HCT116 (cell line): ENCODE results near the gene CAPN13. TPM values are rescaled to one million over a fixed set of nuclear protein-coding genes. Genes with fewer than 3 reads are reported as not detected.

Experiments used
- ATAC-seq: fragments of 200-7000 bp; cut with Tn5 transposase; 2 replicates; pipeline ENCODE4 v1.9.1; 2020; ENCODE audit warnings: mild to moderate bottlenecking, moderate library complexity
- BruUV-seq: library from RNA; stranded (reverse); fragments of 400-500 nt; replicated peaks from 2 replicates; lab custom pipeline; 2021; lab: Mats Ljungman, UMichigan
- CTCF ChIA-PET: fragments of 300-600 bp; sonication (Branson Sonifier 250); formaldehyde crosslinking; loops from one replicate; lab custom pipeline; 2021; ENCODE audit warnings: antibody characterized with exemption; lab: Charles Lee
- POLR2A ChIA-PET: fragments of 300-600, 350-600 bp; sonication (Branson Sonifier 250); formaldehyde crosslinking; loops from one replicate; lab custom pipeline; 2021; ENCODE audit warnings: antibody characterized with exemption; lab: Charles Lee
- RAD21 ChIA-PET, 2 experiments: fragments of 300-600 bp; sonication (Branson Sonifier 250); formaldehyde crosslinking; loops; one replicate each; lab custom pipeline; 2023; ENCODE audit warnings: low total read pairs in 2 of 2; ENCODE audit not compliant: uncharacterized antibody in 2 of 2, unreplicated experiment in 2 of 2, low non-redundant PET in 1 of 2; lab: Charles Lee
- DNase-seq: peaks from one replicate; pipeline ENCODE4 v3.0.0-alpha.2; 2010; ENCODE audit warnings: low read depth, low spot score
- H2AFZ ChIP-seq: fragments of 200-600 bp; shearing (Covaris generic), sonication (generic); 2 replicates; pipeline ENCODE4 v1.6.1; 2017; ENCODE audit warnings: low read depth, mixed run types, mixed read lengths, antibody characterized with exemption, low read length; ENCODE audit not compliant: poor library complexity, severe bottlenecking
- H3K27ac ChIP-seq: 2 replicates; pipeline ENCODE4 v1.5.1; 2012; ENCODE audit warnings: low read depth, low read length
- H3K27me3 ChIP-seq: fragments of 200-600 bp; sonication (generic); 2 replicates; pipeline ENCODE4 v1.6.1; 2016; ENCODE audit warnings: mixed run types, low read length, mixed read lengths; ENCODE audit not compliant: insufficient read depth
- H3K36me3 ChIP-seq, 2 experiments: fragments of 200-500 bp in 1 of 2; fragments of 200-600 bp in 1 of 2; sonication (Bioruptor generic) in 1 of 2; sonication (generic) in 1 of 2; 2 replicates each; pipeline versions ENCODE4 v1.5.1 to v1.6.1; 2014 to 2016; ENCODE audit warnings: low read length in 2 of 2, inconsistent platforms in 1 of 2, mixed read lengths in 1 of 2, mixed run types in 1 of 2; ENCODE audit not compliant: insufficient read depth in 2 of 2, control insufficient read depth in 1 of 2
- H3K4me1 ChIP-seq, 2 experiments: fragments of 200-600 bp in 1 of 2; sonication (generic) in 1 of 2; 2 replicates each; pipeline versions ENCODE4 v1.5.1 to v1.6.1; 2012 to 2017; ENCODE audit warnings: low read length in 2 of 2, inconsistent platforms in 1 of 2, mild to moderate bottlenecking in 1 of 2, mixed read lengths in 1 of 2, mixed run types in 1 of 2, moderate library complexity in 1 of 2; ENCODE audit not compliant: insufficient read depth in 2 of 2, control insufficient read depth in 1 of 2
- H3K4me2 ChIP-seq: fragments of 200-600 bp; sonication (generic); 2 replicates; pipeline ENCODE4 v1.6.1; 2017; ENCODE audit warnings: mixed run types, low read length, mixed read lengths
- H3K4me3 ChIP-seq, 2 experiments: fragments of 200-600 bp in 1 of 2; sonication (generic) in 1 of 2; replicated peaks in 1 of 2; 2 replicates each; pipeline ENCODE4 v1.5.1; 2011 to 2016; ENCODE audit warnings: low read length in 2 of 2, control low read depth in 1 of 2, low read depth in 1 of 2, mild to moderate bottlenecking in 1 of 2, mixed read lengths in 1 of 2, mixed run types in 1 of 2
- H3K79me2 ChIP-seq: fragments of 200-600 bp; sonication (generic); 2 replicates; pipeline ENCODE4 v1.6.1; 2017; ENCODE audit warnings: mild to moderate bottlenecking, mixed run types, low read length, moderate library complexity, mixed read lengths; ENCODE audit not compliant: insufficient read depth
- H3K9ac ChIP-seq: fragments of 200-600 bp; sonication (generic); 2 replicates; pipeline ENCODE4 v1.6.1; 2016; ENCODE audit warnings: low read length, mixed read lengths
- H3K9me2 ChIP-seq: fragments of 200-600 bp; sonication (generic), shearing (Covaris generic); 2 replicates; pipeline ENCODE4 v1.6.1; 2017; ENCODE audit warnings: mixed run types, mild to moderate bottlenecking, moderate library complexity; ENCODE audit not compliant: insufficient read depth
- H3K9me3 ChIP-seq, 2 experiments: fragments of 200-500 bp in 1 of 2; fragments of 200-600 bp in 1 of 2; sonication (Bioruptor generic) in 1 of 2; sonication (generic) in 1 of 2; 2 replicates each; pipeline ENCODE4 v1.6.1; 2014 to 2017; ENCODE audit warnings: low read length in 2 of 2, mixed read lengths in 2 of 2, inconsistent platforms in 1 of 2, low read depth in 1 of 2, mild to moderate bottlenecking in 1 of 2, mixed run types in 1 of 2, moderate library complexity in 1 of 2; ENCODE audit not compliant: control insufficient read depth in 1 of 2, insufficient read depth in 1 of 2
- H4K20me1 ChIP-seq: fragments of 200-600 bp; sonication (generic), shearing (Covaris generic); 2 replicates; pipeline ENCODE4 v1.6.1; 2017; ENCODE audit warnings: mixed run types, mild to moderate bottlenecking, moderate library complexity; ENCODE audit not compliant: insufficient read depth
- ATF3 ChIP-seq: IDR thresholded peaks from 2 replicates; pipeline ENCODE4 v1.6.1; 2012
- EGR1 ChIP-seq: IDR thresholded peaks from 2 replicates; pipeline ENCODE4 v1.6.1; 2012; ENCODE audit warnings: low read depth
- EZH2 ChIP-seq: fragments of 200-600 bp; sonication (generic); IDR thresholded peaks from 2 replicates; pipeline ENCODE4 v1.6.1; 2017; ENCODE audit warnings: antibody characterized with exemption, mixed run types
- JUND ChIP-seq: IDR thresholded peaks from 2 replicates; pipeline ENCODE4 v1.6.1; 2012
- MAX ChIP-seq: IDR thresholded peaks from 2 replicates; pipeline ENCODE4 v1.6.1; 2012
- RAD21 ChIP-seq: IDR thresholded peaks from 2 replicates; pipeline ENCODE4 v1.6.1; 2012; ENCODE audit warnings: low read depth, mild to moderate bottlenecking
- SP1 ChIP-seq: IDR thresholded peaks from 2 replicates; pipeline ENCODE4 v1.6.1; 2012; ENCODE audit warnings: low read depth
- SRF ChIP-seq: IDR thresholded peaks from 2 replicates; pipeline ENCODE4 v1.6.1; 2012; ENCODE audit warnings: low read depth
- TCF7L2 ChIP-seq: IDR thresholded peaks from 2 replicates; pipeline ENCODE4 v1.7.0; 2011; ENCODE audit warnings: borderline replicate concordance, inconsistent platforms; ENCODE audit not compliant: insufficient read depth, insufficient read length; ENCODE audit errors: extremely low read depth
- ZBTB33 ChIP-seq: IDR thresholded peaks from 2 replicates; pipeline ENCODE4 v1.6.1; 2011; ENCODE audit warnings: mild to moderate bottlenecking, low read length, moderate library complexity; ENCODE audit not compliant: insufficient replicate concordance; ENCODE audit errors: extremely low read depth
- ZFX ChIP-seq: fragments of 450-650 bp; IDR thresholded peaks from 2 replicates; pipeline ENCODE4 v1.6.1; 2017
- intact Hi-C: fragments of 100-400 bp; cut with micrococcal nuclease; formaldehyde crosslinking; loops from 2 replicates; pipeline ENCODE4 v1.10.0; 2022
- total RNA-seq: library from RNA; stranded (reverse); gene quantifications from one replicate; pipeline ENCODE4 v1.2.1, GENCODE V29; 2021; ENCODE audit not compliant: unreplicated experiment

The CAPN13 gene
- total RNA-seq, 1 experiment from 2014 or later = 0.25 TPM

GRCh38 chr2:30694286-30695055, 112.8 kb downstream of the CAPN13 start:
- Histone ChIP-seq H3K36me3 (no peaks in the 10 kb centered on the region), H3K4me3 (no peak overlapping the region), H3K27me3 (no peaks in the 10 kb centered on the region), H3K4me1 (no peaks in the 10 kb centered on the region), H3K9ac (no peak overlapping the region), H2AFZ (no peak overlapping the region), H3K27ac (no peak overlapping the region), H3K9me2 (no peaks in the 10 kb centered on the region), H3K4me2 (no peak overlapping the region), H3K9me3 (no peaks in the 10 kb centered on the region), H3K79me2 (no peaks in the 10 kb centered on the region), H4K20me1 (no peaks in the 10 kb centered on the region)
- ChIA-PET CTCF (interaction anchor here (1.4 to 1.9 kb wide), 2 partner anchors 17 to 529 kb away, joined by 4 to 5 read pairs; no protein-coding TSS in a partner anchor), RAD21 (no interaction called here), POLR2A (no interaction called here)
- TF ChIP-seq EGR1 (no peak), JUND (no peak), ATF3 (no peak), MAX (no peak), RAD21 (no peak), ZBTB33 (no peak), EZH2 (no peak), SP1 (no peak), ZFX (no peak), TCF7L2 (no peak), SRF (no peak)
- BruUV-seq = no TSS peak
- DNase-seq (no peak), ATAC-seq (no peak)
- intact Hi-C loops = no loop called here
